ENCODE results near the gene NEK4.

Gene NEK4

DNA sequence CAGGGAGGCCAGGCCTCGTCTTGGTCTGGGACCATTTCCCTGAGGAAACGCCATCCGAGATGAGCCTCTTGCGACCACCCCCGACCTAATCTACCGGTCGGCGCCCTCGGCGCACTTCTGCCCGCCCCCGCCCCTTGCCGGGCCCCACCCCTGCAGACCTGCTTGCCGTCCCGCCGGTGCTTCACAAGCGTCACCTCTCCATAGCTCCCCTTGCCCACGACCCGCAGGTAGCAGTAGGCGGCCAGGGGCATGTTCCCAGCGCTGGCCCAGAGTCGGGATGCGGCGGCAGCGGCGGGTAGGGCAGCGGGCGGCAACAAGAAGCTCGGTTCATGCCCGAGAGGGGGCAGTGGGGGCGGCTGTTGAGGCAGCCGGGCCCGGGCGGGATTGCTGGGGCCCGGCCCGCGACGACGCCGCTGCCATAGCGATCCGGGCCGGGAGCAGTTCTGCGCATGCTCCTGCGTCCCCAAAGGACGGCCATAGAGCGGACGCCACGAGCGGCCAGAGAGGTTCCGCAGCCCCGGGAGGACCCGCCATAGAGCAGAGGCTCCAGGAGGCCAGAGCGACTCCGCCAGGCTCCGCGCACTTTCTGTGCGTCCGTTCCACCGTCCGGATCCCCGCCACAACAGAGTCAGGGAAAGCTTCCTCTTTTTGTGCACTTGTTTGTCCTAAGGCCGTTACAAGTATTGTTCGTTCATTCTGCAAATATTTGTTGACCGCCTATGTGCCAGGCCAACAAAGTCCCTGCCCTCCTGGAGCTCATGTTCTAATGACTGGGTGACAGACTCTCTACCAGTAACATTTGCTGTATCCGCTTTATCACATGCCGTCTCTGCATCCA lies at the start of gene NEK4:
Gene NEK4 (minus strand): TSS at position 445 of the 838 bp plus-strand sequence. CDS start 194 bp downstream, at position 251.
- DNase-seq (ENCODE audit: low spot score), result peak; percentile 99

- DNase-seq (ENCODE audit: low spot score), result no peak
These were observed 49.2 kb upstream of the NEK4 start for GRCh38 chr3:52819936-52820335.

- DNase-seq (ENCODE audit: low spot score), result no peak
These were observed 47.1 kb upstream of the NEK4 start for GRCh38 chr3:52817860-52818259.

GRCh38 chr3:52817221-52817620 lies 46.5 kb upstream of the NEK4 start:
- no peak for DNase-seq (ENCODE audit: low spot score)

GRCh38 chr3:52816654-52817053 lies 45.9 kb upstream of the NEK4 start:
- DNase-seq (ENCODE audit: low spot score), result no peak

DNA sequence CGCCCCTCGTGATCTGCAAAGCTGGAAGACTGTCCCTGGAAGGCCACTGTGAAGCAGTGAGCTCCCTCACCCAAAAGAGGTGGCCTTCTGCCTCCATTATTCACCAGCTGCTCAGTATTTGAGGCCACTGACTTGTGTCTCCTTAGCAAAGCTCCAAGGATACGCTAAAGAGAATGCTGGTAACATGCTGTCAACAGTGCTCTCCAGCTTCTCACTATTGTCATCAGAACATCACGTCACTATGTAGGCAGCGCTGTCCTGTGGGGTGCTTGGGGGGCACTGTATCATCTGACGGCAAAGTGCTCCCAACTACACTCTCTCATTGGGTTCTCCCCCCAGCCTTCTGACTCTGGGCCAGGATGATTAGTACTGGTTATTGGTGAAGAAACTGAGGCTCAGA lies 45.5 kb upstream of the NEK4 start:
- no peak for DNase-seq (ENCODE audit: low spot score)

DNA sequence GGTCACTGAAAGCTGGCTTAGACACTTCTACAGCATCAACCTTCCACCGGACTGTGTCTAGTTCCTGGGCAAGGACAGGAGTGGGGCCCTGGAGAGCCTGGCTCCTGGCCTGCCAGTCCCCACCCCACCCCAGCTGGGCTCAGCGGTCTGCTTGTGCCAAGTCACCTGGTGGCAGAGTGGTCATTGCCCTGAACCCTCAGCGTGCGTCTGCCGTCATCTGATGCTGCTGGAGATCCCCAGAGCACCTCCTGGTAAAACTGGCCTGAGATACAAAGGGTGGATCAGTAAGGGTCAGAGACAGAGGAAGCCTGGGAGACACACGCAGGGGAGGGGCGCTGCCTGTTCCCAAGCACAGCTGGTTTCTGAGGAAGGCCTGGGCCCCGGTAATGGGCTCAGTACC lies 43.1 kb upstream of the NEK4 start:
- no peak for DNase-seq (ENCODE audit: low spot score)

- no peak for DNase-seq (ENCODE audit: low spot score)
These were observed 40.8 kb upstream of the NEK4 start for GRCh38 chr3:52811452-52812011.

- no peak for DNase-seq (ENCODE audit: low spot score)
These were observed 40.2 kb upstream of the NEK4 start for GRCh38 chr3:52810923-52811322.

GRCh38 chr3:52809662-52810377 lies 39.1 kb upstream of the NEK4 start:
- no peak for DNase-seq (ENCODE audit: low spot score)

DNA sequence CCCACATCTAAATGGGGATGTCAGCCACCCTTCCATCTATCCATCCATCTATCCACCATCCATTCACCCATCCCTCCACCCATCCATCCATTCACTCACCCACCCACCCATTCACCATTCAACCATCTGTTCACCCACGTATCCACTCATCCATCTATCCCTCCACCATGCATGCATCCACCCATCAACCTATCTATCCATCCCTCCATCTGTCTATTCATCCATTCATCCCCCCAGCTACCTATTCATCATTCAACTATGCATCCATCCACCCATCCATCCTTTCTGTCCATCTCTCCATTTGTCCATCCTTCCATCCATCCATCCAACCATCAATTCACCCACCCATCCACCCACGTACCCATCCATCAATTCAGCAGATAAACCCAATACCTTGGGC lies 38.4 kb upstream of the NEK4 start:
- no peak for DNase-seq (ENCODE audit: low spot score)

GRCh38 chr3:52805270-52806039 lies 34.7 kb upstream of the NEK4 start:
- DNase-seq (ENCODE audit: low spot score), result no peak

DNA sequence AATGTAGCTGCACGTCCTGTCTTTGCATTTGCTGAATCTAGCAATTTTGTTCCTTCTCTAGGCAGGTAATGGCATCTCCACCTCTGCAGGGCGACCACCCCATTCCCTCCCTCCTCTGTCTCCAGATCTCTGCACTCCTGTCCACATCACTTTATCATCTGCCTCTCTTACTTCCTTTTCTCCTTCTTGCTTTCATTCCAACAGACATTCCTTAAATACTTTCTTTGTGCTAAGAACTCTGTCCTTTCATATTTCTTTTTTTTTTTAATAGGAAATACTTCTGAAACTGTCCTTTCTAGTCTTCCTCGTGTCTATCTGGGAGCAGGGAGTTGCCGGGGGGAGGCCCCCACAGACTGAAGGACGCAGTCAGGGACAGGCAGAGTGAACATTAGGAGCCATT lies 31.1 kb upstream of the NEK4 start:
- peak; percentile 50 for DNase-seq (ENCODE audit: low spot score)

- DNase-seq (ENCODE audit: low spot score), result no peak
These were observed 29.3 kb upstream of the NEK4 start for GRCh38 chr3:52800079-52800478.

DNA sequence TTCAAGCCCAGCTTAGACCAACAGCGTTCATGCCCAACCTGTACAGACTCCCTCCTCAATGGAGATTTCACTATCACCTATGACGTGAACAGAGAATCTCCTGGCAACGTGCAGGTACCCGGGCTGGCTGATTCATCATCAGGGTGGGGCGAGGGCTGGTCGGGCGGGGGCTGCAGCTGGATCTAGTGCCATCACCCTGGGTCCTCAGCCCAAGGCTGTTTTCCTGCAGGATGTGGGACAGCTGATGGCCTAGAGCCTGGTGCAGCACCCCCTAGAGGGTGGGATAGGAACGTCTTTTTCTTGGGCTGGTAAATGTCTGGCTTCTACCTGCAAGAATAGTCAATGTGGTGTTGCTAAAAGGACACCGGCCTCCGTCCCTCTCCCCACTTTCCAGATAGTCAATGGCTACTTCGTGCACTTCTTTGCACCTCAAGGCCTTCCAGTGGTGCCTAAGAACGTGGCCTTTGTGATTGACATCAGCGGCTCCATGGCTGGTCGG lies 28.3 kb upstream of the NEK4 start:
- DNase-seq (ENCODE audit: low spot score), result peak; percentile 35

- DNase-seq (ENCODE audit: low spot score), result peak; percentile 51
These were observed 27.7 kb upstream of the NEK4 start for GRCh38 chr3:52798376-52798977.

GRCh38 chr3:52796411-52796810 lies 25.7 kb upstream of the NEK4 start:
- no peak for DNase-seq (ENCODE audit: low spot score)

DNA sequence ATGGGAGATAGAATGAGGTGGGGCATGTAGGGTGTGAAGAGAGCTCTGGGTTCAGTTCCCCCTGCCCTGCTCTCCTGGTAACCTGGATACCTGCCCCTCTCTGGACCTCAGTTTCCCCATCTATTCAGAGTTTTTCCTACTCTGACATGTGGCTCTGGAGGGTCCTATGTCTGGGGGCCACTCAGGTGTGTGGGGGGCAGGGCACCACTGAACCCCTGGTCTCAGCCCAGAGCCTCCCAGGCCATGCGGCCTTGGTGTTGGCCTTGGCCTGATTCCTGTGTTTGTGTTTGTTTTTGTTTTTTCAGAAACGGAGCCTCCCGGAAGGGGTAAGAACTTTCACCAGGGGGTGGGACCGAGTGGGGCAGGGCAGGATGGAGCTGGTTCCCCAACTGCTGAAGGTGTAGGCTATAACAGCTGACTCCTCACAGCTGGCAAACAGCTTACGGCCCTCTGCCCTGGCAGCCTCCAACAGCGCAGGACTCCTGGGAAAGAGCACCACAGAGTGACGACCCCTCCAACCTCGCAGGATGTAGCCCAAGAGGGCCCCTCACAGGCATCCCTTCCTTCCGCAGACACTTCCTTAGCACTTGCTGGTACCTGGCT lies 24.7 kb upstream of the NEK4 start:
- DNase-seq (ENCODE audit: low spot score), result no peak

DNA sequence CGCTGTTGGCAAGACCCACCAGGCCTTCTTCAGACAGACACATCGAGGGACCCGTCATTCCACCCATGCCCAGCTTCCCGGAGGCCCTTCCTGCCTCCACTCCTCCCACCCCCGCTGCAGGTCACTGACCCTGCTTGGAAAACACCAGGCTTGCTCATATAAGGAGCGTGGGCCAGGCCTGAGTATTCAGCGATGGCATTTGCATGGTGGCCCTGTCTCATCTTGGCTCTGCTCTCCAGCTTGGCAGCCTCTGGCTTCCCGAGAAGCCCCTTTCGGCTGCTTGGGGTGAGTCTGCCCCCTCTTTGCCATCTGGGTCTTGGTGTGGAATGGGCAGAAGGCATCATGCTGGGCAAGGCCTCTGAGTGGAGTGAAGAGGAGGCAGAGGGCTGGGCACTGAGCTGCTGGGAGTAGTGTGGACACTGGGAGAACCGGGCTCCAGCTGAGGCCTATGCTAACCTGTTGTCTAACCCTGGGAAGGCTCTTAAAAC lies 23.9 kb upstream of the NEK4 start, which contains the start of gene ITIH3:
Gene ITIH3 (plus strand): TSS at position 185 of the 488 bp plus-strand sequence. CDS start 8 bp downstream, at position 193.
- no peak for DNase-seq (ENCODE audit: low spot score)

DNA sequence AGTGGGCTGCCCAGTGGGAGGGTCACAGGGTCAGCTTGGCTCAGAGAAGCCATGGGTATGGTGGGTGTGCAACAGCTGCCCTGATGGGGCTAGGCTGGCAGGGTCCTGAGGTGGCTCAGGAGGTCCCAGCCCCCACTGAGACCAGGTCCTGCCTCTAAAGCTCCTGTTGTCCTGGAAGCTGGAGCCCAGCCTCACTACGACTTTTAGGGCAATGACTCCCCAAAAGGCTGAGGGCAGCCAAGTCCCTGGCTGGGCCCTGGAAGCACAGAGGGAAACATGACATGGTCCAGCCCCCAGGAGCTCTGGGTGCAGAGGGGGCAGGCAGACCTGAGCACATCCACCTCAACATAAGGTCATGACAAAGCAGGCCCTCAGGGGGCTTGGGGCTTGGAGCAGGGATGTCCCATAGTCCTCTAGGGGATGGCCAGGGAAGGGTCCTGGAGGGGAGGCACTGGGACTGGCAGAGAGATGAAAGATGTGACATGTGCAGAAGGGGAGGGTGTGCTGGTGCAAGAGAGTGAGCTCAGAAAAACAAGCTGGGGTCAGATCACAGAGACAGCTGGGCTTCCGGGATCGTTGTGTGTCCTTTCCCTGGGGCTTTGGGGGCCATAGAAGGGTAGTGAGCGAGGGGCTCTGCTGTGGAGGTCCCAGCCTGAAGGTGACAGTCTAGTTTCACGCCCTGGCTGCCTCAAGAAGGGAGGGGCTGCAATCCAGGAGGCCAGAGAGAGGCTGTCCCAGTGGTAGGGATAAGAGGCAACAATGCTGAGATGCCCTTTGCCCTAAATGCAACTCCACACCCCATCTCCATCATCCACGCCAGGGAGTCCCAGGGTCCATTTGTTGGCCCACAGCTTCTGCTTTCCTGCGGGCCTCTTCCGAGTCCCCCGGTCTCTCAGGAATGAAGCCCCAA lies 23.2 kb upstream of the NEK4 start:
- no peak for DNase-seq (ENCODE audit: low spot score)

All from GM03348 (cell line).